Peyer's patch (tissue), 4 donors: ENCODE data around the gene PCDHA7.
"Not testable (repeated sequence)": the region's sequence is repeated elsewhere in the genome, so short reads cannot be mapped to it uniquely, and the experiment has no call there.

Source experiments
- CTCF ChIP-seq, 6 experiments: fragments of 450-650 bp in 4 of 6; fragments of 200-600 bp in 2 of 6; sonication (generic) in 1 of 6; IDR thresholded peaks; one replicate each; pipeline ENCODE4 v1.5.1; 2017 to 2019; ENCODE audit warnings: antibody characterized with exemption in 6 of 6, mild to moderate bottlenecking in 3 of 6, moderate library complexity in 1 of 6
- POLR2A ChIP-seq, 2 donors: fragments of 450-650 bp; IDR thresholded peaks; one replicate each; pipeline ENCODE4 v1.5.1; 2017; ENCODE audit warnings: antibody characterized with exemption in 2 of 2, mild to moderate bottlenecking in 2 of 2, moderate library complexity in 2 of 2

- not testable (repeated sequence) for TF ChIP-seq CTCF, POLR2A (IDR thresholded peaks at IDR 0.05)
These were observed 16.0 kb downstream of the PCDHA7 start for GRCh38 chr5:140849831-140850634.
